HEK293 (cell line): ENCODE measurements around the gene PRSS53.

Experiments
- AEBP2 ChIP-seq: fragments of 450-650 bp; formaldehyde crosslinking; IDR thresholded peaks from 2 replicates; pipeline ENCODE4 v1.5.1; 2016; ENCODE audit warnings: missing biosample characterization, missing genetic modification characterization, borderline replicate concordance
- GFI1B ChIP-seq: fragments of 450-650 bp; formaldehyde crosslinking; IDR thresholded peaks from 2 replicates; pipeline ENCODE4 v1.5.1; 2016; ENCODE audit warnings: missing biosample characterization, missing genetic modification characterization
- GLI4 ChIP-seq: fragments of 450-650 bp; formaldehyde crosslinking; IDR thresholded peaks from 2 replicates; pipeline ENCODE4 v1.5.1; 2016; ENCODE audit warnings: missing biosample characterization, missing genetic modification characterization
- GLIS2 ChIP-seq: fragments of 450-650 bp; formaldehyde crosslinking; IDR thresholded peaks from 2 replicates; pipeline ENCODE4 v1.5.1; 2016; ENCODE audit warnings: missing biosample characterization, missing genetic modification characterization
- HOXA7 ChIP-seq: sonication (generic); formaldehyde crosslinking; IDR thresholded peaks from 2 replicates; pipeline ENCODE4 v1.8.1; 2022; ENCODE audit warnings: missing genetic modification reagents, borderline replicate concordance
- KLF8 ChIP-seq: fragments of 450-650 bp; formaldehyde crosslinking; IDR thresholded peaks from 2 replicates; pipeline ENCODE4 v1.5.1; 2016; ENCODE audit warnings: missing biosample characterization, missing genetic modification characterization
- SCRT1 ChIP-seq: fragments of 450-650 bp; formaldehyde crosslinking; IDR thresholded peaks from 2 replicates; pipeline ENCODE4 v1.5.1; 2016; ENCODE audit warnings: missing biosample characterization, missing genetic modification characterization, borderline replicate concordance
- TCF7L2 ChIP-seq: IDR thresholded peaks from 2 replicates; pipeline ENCODE4 v1.6.1; 2011; ENCODE audit warnings: low read depth, mild to moderate bottlenecking, inconsistent platforms, low read length, moderate library complexity, borderline replicate concordance
- ZBTB48 ChIP-seq: fragments of 450-650 bp; formaldehyde crosslinking; IDR thresholded peaks from 2 replicates; pipeline ENCODE4 v1.5.1; 2016; ENCODE audit warnings: missing biosample characterization, missing genetic modification characterization
- ZIC2 ChIP-seq: fragments of 450-650 bp; formaldehyde crosslinking; IDR thresholded peaks from 2 replicates; pipeline ENCODE4 v1.5.1; 2016; ENCODE audit warnings: missing biosample characterization, missing genetic modification characterization
- ZNF10 ChIP-seq: fragments of 450-650 bp; formaldehyde crosslinking; IDR thresholded peaks from 2 replicates; pipeline ENCODE4 v1.5.1; 2017; ENCODE audit warnings: missing biosample characterization, missing genetic modification characterization
- ZNF146 ChIP-seq: fragments of 450-650 bp; formaldehyde crosslinking; IDR thresholded peaks from 2 replicates; pipeline ENCODE4 v1.5.1; 2016; ENCODE audit warnings: missing biosample characterization, missing genetic modification characterization
- ZNF335 ChIP-seq: fragments of 450-650 bp; formaldehyde crosslinking; conservative IDR thresholded peaks from 2 replicates; pipeline ENCODE4 v1.5.1; 2016; ENCODE audit warnings: missing biosample characterization, missing genetic modification characterization
- ZNF391 ChIP-seq: fragments of 450-650 bp; formaldehyde crosslinking; IDR thresholded peaks from 2 replicates; pipeline ENCODE4 v1.5.1; 2016; ENCODE audit warnings: low read depth, missing biosample characterization, missing genetic modification characterization, borderline replicate concordance
- ZNF449 ChIP-seq: fragments of 450-650 bp; formaldehyde crosslinking; IDR thresholded peaks from 2 replicates; pipeline ENCODE4 v1.5.1; 2017; ENCODE audit warnings: missing biosample characterization, mild to moderate bottlenecking, missing genetic modification characterization, moderate library complexity
- ZNF48 ChIP-seq: fragments of 450-650 bp; formaldehyde crosslinking; IDR thresholded peaks from 2 replicates; pipeline ENCODE4 v1.5.1; 2016; ENCODE audit warnings: missing biosample characterization, missing genetic modification characterization
- ZNF488 ChIP-seq: fragments of 450-650 bp; formaldehyde crosslinking; IDR thresholded peaks from 2 replicates; pipeline ENCODE4 v1.5.1; 2016; ENCODE audit warnings: missing biosample characterization, missing genetic modification characterization
- ZNF514 ChIP-seq: fragments of 450-650 bp; formaldehyde crosslinking; IDR thresholded peaks from 2 replicates; pipeline ENCODE4 v1.5.1; 2016; ENCODE audit warnings: missing biosample characterization, missing genetic modification characterization
- ZNF560 ChIP-seq: fragments of 450-650 bp; formaldehyde crosslinking; IDR thresholded peaks from 2 replicates; pipeline ENCODE4 v1.5.1; 2017; ENCODE audit warnings: missing biosample characterization, missing genetic modification characterization, borderline replicate concordance
- ZNF596 ChIP-seq: fragments of 450-650 bp; IDR thresholded peaks from 2 replicates; pipeline ENCODE4 v1.5.0; 2018; ENCODE audit warnings: missing biosample characterization, mild to moderate bottlenecking, missing genetic modification characterization, moderate library complexity
- ZNF610 ChIP-seq: fragments of 450-650 bp; formaldehyde crosslinking; IDR thresholded peaks from 2 replicates; pipeline ENCODE4 v1.5.1; 2016; ENCODE audit warnings: missing biosample characterization, missing genetic modification characterization, borderline replicate concordance
- ZNF660 ChIP-seq: fragments of 450-650 bp; IDR thresholded peaks from 2 replicates; pipeline ENCODE4 v1.5.1; 2018; ENCODE audit warnings: missing biosample characterization, mild to moderate bottlenecking, missing genetic modification characterization
- TF ChIP-seq, protein P1 (sequence below): fragments of 450-650 bp; formaldehyde crosslinking; IDR thresholded peaks from 2 replicates; pipeline ENCODE4 v1.5.1; 2016; ENCODE audit warnings: missing biosample characterization, missing genetic modification characterization
- TF ChIP-seq, protein P2 (sequence below): fragments of 450-650 bp; formaldehyde crosslinking; IDR thresholded peaks from 2 replicates; pipeline ENCODE4 v1.5.1; 2016; ENCODE audit warnings: missing biosample characterization, missing genetic modification characterization
- TF ChIP-seq, protein P3 (sequence below): fragments of 450-650 bp; formaldehyde crosslinking; IDR thresholded peaks from 2 replicates; pipeline ENCODE4 v1.5.1; 2016; ENCODE audit warnings: missing biosample characterization, missing genetic modification characterization
- TF ChIP-seq, protein P4 (sequence below): fragments of 450-650 bp; formaldehyde crosslinking; IDR thresholded peaks from 2 replicates; pipeline ENCODE4 v1.5.1; 2017; ENCODE audit warnings: missing biosample characterization, missing genetic modification characterization
- TF ChIP-seq, protein P5 (sequence below): fragments of 450-650 bp; formaldehyde crosslinking; IDR thresholded peaks from 2 replicates; pipeline ENCODE4 v1.5.1; 2016; ENCODE audit warnings: missing biosample characterization, missing genetic modification characterization, low read depth

PRSS53 gene

DNA sequence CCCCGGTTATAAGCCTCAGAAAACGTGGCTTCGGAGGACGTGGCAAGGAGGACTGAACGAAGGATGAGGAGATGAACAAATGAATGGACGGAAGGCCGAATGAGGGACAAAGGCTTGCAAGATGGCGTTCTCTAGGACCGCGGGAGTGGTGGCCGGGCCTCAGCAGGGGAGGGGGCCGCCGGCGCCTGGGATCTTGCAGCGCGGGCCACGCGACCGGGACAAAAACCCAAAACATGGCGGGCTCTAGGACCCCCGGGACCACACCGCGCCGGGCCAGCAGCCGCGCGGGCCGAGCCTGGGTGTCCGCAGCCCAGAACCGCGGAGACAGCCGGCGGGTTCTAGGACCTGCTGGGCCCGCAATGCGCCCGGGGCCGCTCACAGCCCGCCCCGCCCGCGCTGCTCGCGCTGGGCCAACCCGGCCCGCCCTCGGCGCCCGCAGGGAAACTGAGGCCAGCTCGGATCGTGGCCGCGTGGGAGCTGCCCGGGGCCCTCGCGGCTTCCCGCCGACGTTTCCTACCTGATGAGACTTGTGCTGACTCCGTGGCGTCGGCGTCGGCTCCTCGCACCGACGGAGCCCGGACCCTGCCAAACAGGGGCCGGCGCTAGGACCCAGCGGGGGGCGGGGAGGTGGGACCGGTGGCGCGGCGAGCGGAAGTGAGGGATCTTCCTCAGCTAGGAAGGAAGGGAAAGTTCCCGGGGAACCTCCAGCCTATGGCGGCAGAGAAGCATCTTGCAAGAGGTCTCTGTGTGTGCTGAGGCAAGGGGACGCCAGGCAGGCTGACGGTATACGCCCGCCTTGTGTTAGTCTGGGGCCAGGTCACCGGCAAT lies 15.4 kb downstream of the PRSS53 start (continued):
- TF ChIP-seq ZNF449 (tag by site-specific recombination) (no peak; the same call in none of the 2 replicates), ZNF660 (tag by site-specific recombination) (peak; percentile 91), ZNF610 (tag by site-specific recombination) (no peak), ZNF560 (tag by site-specific recombination) (no peak), GLI4 (tag by site-specific recombination) (0 out of 2 replicates have a peak, but pooled peaks have one; percentile 57), ZNF391 (peak; percentile 79), KLF8 (peak; percentile 72), ZNF48 (tag by site-specific recombination) (no peak), ZNF335 (tag by site-specific recombination) (peak; percentile 88), GFI1B (tag by site-specific recombination) (no peak), ZNF146 (tag by site-specific recombination) (peak; percentile 23; the same call in 1 of the 2 replicates), HOXA7 (CRISPR knock-in tag) (no peak), ZIC2 (tag by site-specific recombination) (peak; percentile 86), ZNF514 (tag by site-specific recombination) (no peak), GLIS2 (tag by site-specific recombination) (peak; percentile 82), SCRT1 (no peak), ZNF596 (0 out of 2 replicates have a peak, but pooled peaks have one; percentile 29), ZNF10 (tag by site-specific recombination) (peak; percentile 100), AEBP2 (tag by site-specific recombination) (no peak), TCF7L2 (no peak), ZNF488 (tag by site-specific recombination) (no peak), ZBTB48 (tag by site-specific recombination) (no peak; the same call in 1 of the 2 replicates)
- TF ChIP-seq, protein P1, sequence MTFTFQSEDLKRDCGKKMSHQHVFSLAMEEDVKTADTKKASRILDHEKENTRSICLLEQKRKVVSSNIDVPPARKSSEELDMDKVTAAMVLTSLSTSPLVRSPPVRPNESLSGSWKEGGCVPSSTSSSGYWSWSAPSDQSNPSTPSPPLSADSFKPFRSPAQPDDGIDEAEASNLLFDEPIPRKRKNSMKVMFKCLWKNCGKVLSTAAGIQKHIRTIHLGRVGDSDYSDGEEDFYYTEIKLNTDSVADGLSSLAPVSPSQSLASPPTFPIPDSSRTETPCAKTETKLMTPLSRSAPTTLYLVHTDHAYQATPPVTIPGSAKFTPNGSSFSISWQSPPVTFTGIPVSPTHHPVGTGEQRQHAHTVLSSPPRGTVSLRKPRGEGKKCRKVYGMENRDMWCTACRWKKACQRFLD (tag by site-specific recombination): no peak; the same call in 1 of the 2 replicates
- TF ChIP-seq, protein P2, sequence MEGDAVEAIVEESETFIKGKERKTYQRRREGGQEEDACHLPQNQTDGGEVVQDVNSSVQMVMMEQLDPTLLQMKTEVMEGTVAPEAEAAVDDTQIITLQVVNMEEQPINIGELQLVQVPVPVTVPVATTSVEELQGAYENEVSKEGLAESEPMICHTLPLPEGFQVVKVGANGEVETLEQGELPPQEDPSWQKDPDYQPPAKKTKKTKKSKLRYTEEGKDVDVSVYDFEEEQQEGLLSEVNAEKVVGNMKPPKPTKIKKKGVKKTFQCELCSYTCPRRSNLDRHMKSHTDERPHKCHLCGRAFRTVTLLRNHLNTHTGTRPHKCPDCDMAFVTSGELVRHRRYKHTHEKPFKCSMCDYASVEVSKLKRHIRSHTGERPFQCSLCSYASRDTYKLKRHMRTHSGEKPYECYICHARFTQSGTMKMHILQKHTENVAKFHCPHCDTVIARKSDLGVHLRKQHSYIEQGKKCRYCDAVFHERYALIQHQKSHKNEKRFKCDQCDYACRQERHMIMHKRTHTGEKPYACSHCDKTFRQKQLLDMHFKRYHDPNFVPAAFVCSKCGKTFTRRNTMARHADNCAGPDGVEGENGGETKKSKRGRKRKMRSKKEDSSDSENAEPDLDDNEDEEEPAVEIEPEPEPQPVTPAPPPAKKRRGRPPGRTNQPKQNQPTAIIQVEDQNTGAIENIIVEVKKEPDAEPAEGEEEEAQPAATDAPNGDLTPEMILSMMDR (tag by site-specific recombination): peak; percentile 10; the same call in 1 of the 2 replicates
- TF ChIP-seq, protein P3, sequence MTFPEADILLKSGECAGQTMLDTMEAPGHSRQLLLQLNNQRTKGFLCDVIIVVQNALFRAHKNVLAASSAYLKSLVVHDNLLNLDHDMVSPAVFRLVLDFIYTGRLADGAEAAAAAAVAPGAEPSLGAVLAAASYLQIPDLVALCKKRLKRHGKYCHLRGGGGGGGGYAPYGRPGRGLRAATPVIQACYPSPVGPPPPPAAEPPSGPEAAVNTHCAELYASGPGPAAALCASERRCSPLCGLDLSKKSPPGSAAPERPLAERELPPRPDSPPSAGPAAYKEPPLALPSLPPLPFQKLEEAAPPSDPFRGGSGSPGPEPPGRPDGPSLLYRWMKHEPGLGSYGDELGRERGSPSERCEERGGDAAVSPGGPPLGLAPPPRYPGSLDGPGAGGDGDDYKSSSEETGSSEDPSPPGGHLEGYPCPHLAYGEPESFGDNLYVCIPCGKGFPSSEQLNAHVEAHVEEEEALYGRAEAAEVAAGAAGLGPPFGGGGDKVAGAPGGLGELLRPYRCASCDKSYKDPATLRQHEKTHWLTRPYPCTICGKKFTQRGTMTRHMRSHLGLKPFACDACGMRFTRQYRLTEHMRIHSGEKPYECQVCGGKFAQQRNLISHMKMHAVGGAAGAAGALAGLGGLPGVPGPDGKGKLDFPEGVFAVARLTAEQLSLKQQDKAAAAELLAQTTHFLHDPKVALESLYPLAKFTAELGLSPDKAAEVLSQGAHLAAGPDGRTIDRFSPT (tag by site-specific recombination): no peak
- TF ChIP-seq, protein P4, sequence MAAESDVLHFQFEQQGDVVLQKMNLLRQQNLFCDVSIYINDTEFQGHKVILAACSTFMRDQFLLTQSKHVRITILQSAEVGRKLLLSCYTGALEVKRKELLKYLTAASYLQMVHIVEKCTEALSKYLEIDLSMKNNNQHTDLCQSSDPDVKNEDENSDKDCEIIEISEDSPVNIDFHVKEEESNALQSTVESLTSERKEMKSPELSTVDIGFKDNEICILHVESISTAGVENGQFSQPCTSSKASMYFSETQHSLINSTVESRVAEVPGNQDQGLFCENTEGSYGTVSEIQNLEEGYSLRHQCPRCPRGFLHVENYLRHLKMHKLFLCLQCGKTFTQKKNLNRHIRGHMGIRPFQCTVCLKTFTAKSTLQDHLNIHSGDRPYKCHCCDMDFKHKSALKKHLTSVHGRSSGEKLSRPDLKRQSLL: peak; percentile 50; the same call in 1 of the 2 replicates
- TF ChIP-seq, protein P5, sequence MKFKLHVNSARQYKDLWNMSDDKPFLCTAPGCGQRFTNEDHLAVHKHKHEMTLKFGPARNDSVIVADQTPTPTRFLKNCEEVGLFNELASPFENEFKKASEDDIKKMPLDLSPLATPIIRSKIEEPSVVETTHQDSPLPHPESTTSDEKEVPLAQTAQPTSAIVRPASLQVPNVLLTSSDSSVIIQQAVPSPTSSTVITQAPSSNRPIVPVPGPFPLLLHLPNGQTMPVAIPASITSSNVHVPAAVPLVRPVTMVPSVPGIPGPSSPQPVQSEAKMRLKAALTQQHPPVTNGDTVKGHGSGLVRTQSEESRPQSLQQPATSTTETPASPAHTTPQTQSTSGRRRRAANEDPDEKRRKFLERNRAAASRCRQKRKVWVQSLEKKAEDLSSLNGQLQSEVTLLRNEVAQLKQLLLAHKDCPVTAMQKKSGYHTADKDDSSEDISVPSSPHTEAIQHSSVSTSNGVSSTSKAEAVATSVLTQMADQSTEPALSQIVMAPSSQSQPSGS (tag by site-specific recombination): no peak
